ENCODE results near the gene TNFRSF6B.

GRCh38 chr20:63697868-63698545 lies 1.6 kb downstream of the TNFRSF6B start:
- TF ChIP-seq CTCF (IDR thresholded peaks at IDR 0.05 in 8 of 11, conservative IDR thresholded peaks at IDR 0.05 in 3 of 11) (no peak), POLR2A (IDR thresholded peaks at IDR 0.05) (no peak), POLR2AphosphoS5 (IDR thresholded peaks at IDR 0.05) (peak in 2 of 3 donors; percentile 47 to 64)
